ENCODE results near the gene PLK5.
"Not testable (repeated sequence)": the region's sequence is repeated elsewhere in the genome, so short reads cannot be mapped to it uniquely, and the experiment has no call there.

Gene PLK5

GRCh38 chr19:1538978-1539377, 15.1 kb downstream of the PLK5 start:
- no peak overlapping the region for H3K27ac Mint-ChIP-seq
- H3K4me1 Mint-ChIP-seq (ENCODE audit: low read depth) = no peaks in the 10 kb centered on the region
- peaks cover 8% of the 10 kb centered on the region for H3K27me3 Mint-ChIP-seq
- no peak overlapping the region for H3K4me3 Mint-ChIP-seq
- no peaks in the 10 kb centered on the region for H3K9me3 Mint-ChIP-seq (ENCODE audit: low read depth)
- no peaks in the 10 kb centered on the region for H3K36me3 Mint-ChIP-seq

- H3K27ac Mint-ChIP-seq; H3K4me3 Mint-ChIP-seq; H3K36me3 Mint-ChIP-seq; H3K9me3 Mint-ChIP-seq (ENCODE audit: low read depth); H3K4me1 Mint-ChIP-seq (ENCODE audit: low read depth); H3K27me3 Mint-ChIP-seq: not testable (repeated sequence)
Measured at GRCh38 chr19:1539749-1540148, 15.9 kb downstream of the PLK5 start.

- Mint-ChIP-seq H3K36me3 (no peaks in the 10 kb centered on the region), H3K4me1 (ENCODE audit: low read depth) (no peaks in the 10 kb centered on the region), H3K27ac (no peak overlapping the region), H3K4me3 (no peak overlapping the region), H3K27me3 (peaks cover 6% of the 10 kb centered on the region), H3K9me3 (ENCODE audit: low read depth) (no peaks in the 10 kb centered on the region)
Measured at GRCh38 chr19:1540365-1540925, 16.6 kb downstream of the PLK5 start.

- Mint-ChIP-seq H3K4me3 (no peak overlapping the region), H3K4me1 (ENCODE audit: low read depth) (peaks cover 1% of the 10 kb centered on the region), H3K9me3 (ENCODE audit: low read depth) (no peaks in the 10 kb centered on the region), H3K27me3 (peaks cover 7% of the 10 kb centered on the region), H3K36me3 (no peaks in the 10 kb centered on the region), H3K27ac (no peak overlapping the region)
Measured at GRCh38 chr19:1549332-1549945, 25.6 kb downstream of the PLK5 start.

GRCh38 chr19:1551068-1552040, 27.5 kb downstream of the PLK5 start:
- no peak overlapping the region for H3K4me3 Mint-ChIP-seq
- H3K36me3 Mint-ChIP-seq = no peaks in the 10 kb centered on the region
- H3K4me1 Mint-ChIP-seq (ENCODE audit: low read depth) = no peaks in the 10 kb centered on the region
- no peaks in the 10 kb centered on the region for H3K9me3 Mint-ChIP-seq (ENCODE audit: low read depth)
- H3K27ac Mint-ChIP-seq = no peak overlapping the region
- peaks cover 7% of the 10 kb centered on the region for H3K27me3 Mint-ChIP-seq

- no peak overlapping the region for H3K27ac Mint-ChIP-seq
- no peak overlapping the region for H3K4me3 Mint-ChIP-seq
- H3K36me3 Mint-ChIP-seq = no peaks in the 10 kb centered on the region
- no peaks in the 10 kb centered on the region for H3K4me1 Mint-ChIP-seq (ENCODE audit: low read depth)
- H3K9me3 Mint-ChIP-seq (ENCODE audit: low read depth) = no peaks in the 10 kb centered on the region
- H3K27me3 Mint-ChIP-seq = peaks cover 7% of the 10 kb centered on the region
Measured at GRCh38 chr19:1553415-1553814, 29.5 kb downstream of the PLK5 start.

GRCh38 chr19:1554968-1555367, 31.1 kb downstream of the PLK5 start:
- no peak overlapping the region for H3K4me3 Mint-ChIP-seq
- H3K27me3 Mint-ChIP-seq = peaks cover 5% of the 10 kb centered on the region
- no peaks in the 10 kb centered on the region for H3K4me1 Mint-ChIP-seq (ENCODE audit: low read depth)
- H3K9me3 Mint-ChIP-seq (ENCODE audit: low read depth) = no peaks in the 10 kb centered on the region
- H3K36me3 Mint-ChIP-seq = no peaks in the 10 kb centered on the region
- H3K27ac Mint-ChIP-seq = no peak overlapping the region

GRCh38 chr19:1555487-1556389, 31.9 kb downstream of the PLK5 start:
- H3K27ac Mint-ChIP-seq = no peak overlapping the region
- peaks cover 5% of the 10 kb centered on the region for H3K27me3 Mint-ChIP-seq
- no peaks in the 10 kb centered on the region for H3K9me3 Mint-ChIP-seq (ENCODE audit: low read depth)
- no peak overlapping the region for H3K4me3 Mint-ChIP-seq
- no peaks in the 10 kb centered on the region for H3K4me1 Mint-ChIP-seq (ENCODE audit: low read depth)
- H3K36me3 Mint-ChIP-seq = no peaks in the 10 kb centered on the region

GRCh38 chr19:1556390-1557070, 32.7 kb downstream of the PLK5 start:
- Mint-ChIP-seq H3K4me3 (no peak overlapping the region), H3K36me3 (no peaks in the 10 kb centered on the region), H3K4me1 (ENCODE audit: low read depth) (no peaks in the 10 kb centered on the region), H3K27ac (no peak overlapping the region), H3K9me3 (ENCODE audit: low read depth) (no peaks in the 10 kb centered on the region), H3K27me3 (peaks cover 4% of the 10 kb centered on the region)

- no peaks in the 10 kb centered on the region for H3K9me3 Mint-ChIP-seq (ENCODE audit: low read depth)
- no peaks in the 10 kb centered on the region for H3K27me3 Mint-ChIP-seq
- no peak overlapping the region for H3K27ac Mint-ChIP-seq
- H3K4me1 Mint-ChIP-seq (ENCODE audit: low read depth) = no peaks in the 10 kb centered on the region
- no peaks in the 10 kb centered on the region for H3K36me3 Mint-ChIP-seq
- H3K4me3 Mint-ChIP-seq = no peak overlapping the region
Measured at GRCh38 chr19:1558552-1558951, 34.7 kb downstream of the PLK5 start.

- H3K27me3 Mint-ChIP-seq = no peaks in the 10 kb centered on the region
- H3K27ac Mint-ChIP-seq = no peak overlapping the region
Measured at GRCh38 chr19:1560286-1560882, 36.5 kb downstream of the PLK5 start.

GRCh38 chr19:1561236-1561842, 37.5 kb downstream of the PLK5 start:
- Mint-ChIP-seq H3K9me3 (ENCODE audit: low read depth) (no peaks in the 10 kb centered on the region), H3K27ac (no peak overlapping the region), H3K27me3 (no peaks in the 10 kb centered on the region), H3K4me1 (ENCODE audit: low read depth) (no peaks in the 10 kb centered on the region), H3K4me3 (no peak overlapping the region), H3K36me3 (no peaks in the 10 kb centered on the region)

More at GRCh38 chr19:1560286-1560882, 36.5 kb downstream of the PLK5 start:
- Mint-ChIP-seq H3K9me3 (ENCODE audit: low read depth) (no peaks in the 10 kb centered on the region), H3K4me3 (no peak overlapping the region), H3K4me1 (ENCODE audit: low read depth) (no peaks in the 10 kb centered on the region), H3K36me3 (no peaks in the 10 kb centered on the region)

GRCh38 chr19:1563251-1563650, 39.4 kb downstream of the PLK5 start:
- no peak overlapping the region for H3K27ac Mint-ChIP-seq
- H3K4me1 Mint-ChIP-seq (ENCODE audit: low read depth) = no peaks in the 10 kb centered on the region

More at GRCh38 chr19:1563251-1563650, 39.4 kb downstream of the PLK5 start:
- H3K4me3 Mint-ChIP-seq = no peak overlapping the region
- no peaks in the 10 kb centered on the region for H3K36me3 Mint-ChIP-seq
- H3K9me3 Mint-ChIP-seq (ENCODE audit: low read depth) = no peaks in the 10 kb centered on the region
- H3K27me3 Mint-ChIP-seq = no peaks in the 10 kb centered on the region

Data from activated naive CD8-positive, alpha-beta T cell (primary cell).